Measurements from ENCODE around the gene KHNYN. TPM values are rescaled to one million over a fixed set of nuclear protein-coding genes. Genes with fewer than 3 reads are reported as not detected.

KHNYN gene
- total RNA-seq, 2 experiments from 2014 or later: 50.8 to 57.5 TPM

GRCh38 chr14:24440606-24441399 is 11.0 kb downstream of the KHNYN start:
- intact Hi-C loops (cut with micrococcal nuclease; ENCODE audit: unreplicated experiment): loop anchor here (10.0 kb wide), 1 partner anchor 886 kb away; the partner anchor contains the start of genes THTPA and ZFHX2
- Histone ChIP-seq H3K4me3 (ENCODE audit: low read depth, low read length, poor library complexity, severe bottlenecking) (peak overlapping the region; percentile 83), H3K9me3 (ENCODE audit: low read length) (no peaks in the 10 kb centered on the region), H3K4me1 (ENCODE audit: insufficient read depth, low read length, poor library complexity, severe bottlenecking) (peaks cover 44% of the 10 kb centered on the region), H3K9me2 (ENCODE audit: insufficient read depth, low read length) (no peaks in the 10 kb centered on the region), H4K20me1 (ENCODE audit: insufficient read depth, low read length) (no peaks in the 10 kb centered on the region), H2AFZ (ENCODE audit: low read length) (no peak overlapping the region), H3K4me2 (ENCODE audit: low read length) (peak overlapping the region; percentile 93), H3K36me3 (ENCODE audit: insufficient read depth, low read length) (peaks cover 49% of the 10 kb centered on the region), H3K27ac (ENCODE audit: low read depth, low read length, poor library complexity, severe bottlenecking) (no peak overlapping the region), H3K79me2 (ENCODE audit: insufficient read depth, low read depth, low read length) (peaks cover 21% of the 10 kb centered on the region; the same call in 1 of the 2 replicates)
- CTCF ChIA-PET (ENCODE audit: unreplicated experiment): interaction anchor here (1.5 kb wide), 1 partner anchor 9 kb away, joined by 10 read pairs; no protein-coding TSS in a partner anchor
- TF ChIP-seq EZH2phosphoT487 (IDR thresholded peaks at IDR 0.05; ENCODE audit: borderline replicate concordance, low read depth, low read length): no peak
- TF ChIP-seq CTCF (conservative IDR thresholded peaks at IDR 0.05; ENCODE audit: low read length): no peak
- POLR2A ChIA-PET: interaction anchor here (0.8 to 1.7 kb wide), 6 partner anchors 9 to 82 kb away, joined by 4 to 9 read pairs (median 4); no protein-coding TSS in a partner anchor
- BruUV-seq (replicated peaks): no TSS peak
- DNase-seq (ENCODE audit: low spot score): no peak

GRCh38 chr14:24441485-24441884 is 11.7 kb downstream of the KHNYN start:
- no peak for TF ChIP-seq CTCF (conservative IDR thresholded peaks at IDR 0.05; ENCODE audit: low read length)
- no peak for TF ChIP-seq EZH2phosphoT487 (IDR thresholded peaks at IDR 0.05; ENCODE audit: borderline replicate concordance, low read depth, low read length)
- H3K4me2 ChIP-seq (ENCODE audit: low read length): peak overlapping the region; percentile 93
- no peaks in the 10 kb centered on the region for H3K9me3 ChIP-seq (ENCODE audit: low read length)
- intact Hi-C loops (cut with micrococcal nuclease; ENCODE audit: unreplicated experiment): loop anchor here (10.0 kb wide), 1 partner anchor 887 kb away; the partner anchor contains the start of genes THTPA and ZFHX2
- ChIA-PET POLR2A (interaction anchor here (0.8 to 2.3 kb wide), 11 partner anchors 8 to 228 kb away, joined by 3 to 9 read pairs (median 4); partner anchors contain the start of genes RIPK3 and TINF2), CTCF (ENCODE audit: unreplicated experiment) (interaction anchor here (0.5 to 1.5 kb wide), 5 partner anchors 10 to 351 kb away, joined by 3 to 10 read pairs (median 6); no protein-coding TSS in a partner anchor)
- no peaks in the 10 kb centered on the region for H4K20me1 ChIP-seq (ENCODE audit: insufficient read depth, low read length)
- peak overlapping the region; percentile 83 for H3K4me3 ChIP-seq (ENCODE audit: low read depth, low read length, poor library complexity, severe bottlenecking)
- no peaks in the 10 kb centered on the region for H3K9me2 ChIP-seq (ENCODE audit: insufficient read depth, low read length)
- no peak overlapping the region; the same call in 1 of the 2 replicates for H2AFZ ChIP-seq (ENCODE audit: low read length)
- peaks cover 21% of the 10 kb centered on the region; the same call in 1 of the 2 replicates for H3K79me2 ChIP-seq (ENCODE audit: insufficient read depth, low read depth, low read length)
- BruUV-seq (replicated peaks): TSS peak; percentile 66
- no peak for DNase-seq (ENCODE audit: low spot score)
- H3K4me1 ChIP-seq (ENCODE audit: insufficient read depth, low read length, poor library complexity, severe bottlenecking): peaks cover 37% of the 10 kb centered on the region
- H3K27ac ChIP-seq (ENCODE audit: low read depth, low read length, poor library complexity, severe bottlenecking): peak overlapping the region; percentile 78
- peaks cover 49% of the 10 kb centered on the region for H3K36me3 ChIP-seq (ENCODE audit: insufficient read depth, low read length)
